Osteocyte (in vitro differentiated cells): ENCODE data around the gene ACTN4. TPM values are rescaled to one million over a fixed set of nuclear protein-coding genes. Genes with fewer than 3 reads are reported as not detected.

Experiments
- DNase-seq: peaks from one replicate; pipeline ENCODE4 v3.0.0; 2021; ENCODE audit warnings: mixed read lengths; ENCODE audit not compliant: unreplicated experiment; ENCODE audit errors: extremely low spot score
- H3K27ac Mint-ChIP-seq: one replicate; pipeline ENCODE4 v1.8.0; 2021; ENCODE audit warnings: mild to moderate bottlenecking, mixed read lengths; ENCODE audit not compliant: unreplicated experiment
- H3K27me3 Mint-ChIP-seq: one replicate; pipeline ENCODE4 v1.8.0; 2021; ENCODE audit warnings: mixed read lengths; ENCODE audit not compliant: unreplicated experiment
- H3K36me3 Mint-ChIP-seq: one replicate; pipeline ENCODE4 v1.8.0; 2021; ENCODE audit warnings: mixed read lengths; ENCODE audit not compliant: unreplicated experiment
- H3K4me1 Mint-ChIP-seq: one replicate; pipeline ENCODE4 v1.8.0; 2021; ENCODE audit warnings: mixed read lengths; ENCODE audit not compliant: unreplicated experiment
- H3K4me3 Mint-ChIP-seq: one replicate; pipeline ENCODE4 v1.8.0; 2021; ENCODE audit warnings: mild to moderate bottlenecking, moderate library complexity, mixed read lengths; ENCODE audit not compliant: unreplicated experiment
- H3K9me3 Mint-ChIP-seq: one replicate; pipeline ENCODE4 v1.8.0; 2021; ENCODE audit warnings: mixed read lengths; ENCODE audit not compliant: unreplicated experiment
- total RNA-seq: library from RNA; stranded (reverse); gene quantifications from 2 replicates; pipeline ENCODE4 v1.2.1, GENCODE V29; 2021
- TF ChIP-seq, protein P1 (sequence below): fragments of 200-600 bp; sonication (generic); IDR thresholded peaks from 2 replicates; pipeline ENCODE4 v1.5.0; 2021; ENCODE audit warnings: antibody characterized with exemption, mild to moderate bottlenecking, moderate library complexity

ACTN4 gene
- total RNA-seq, 1 donor from 2014 or later = 525 TPM

DNA sequence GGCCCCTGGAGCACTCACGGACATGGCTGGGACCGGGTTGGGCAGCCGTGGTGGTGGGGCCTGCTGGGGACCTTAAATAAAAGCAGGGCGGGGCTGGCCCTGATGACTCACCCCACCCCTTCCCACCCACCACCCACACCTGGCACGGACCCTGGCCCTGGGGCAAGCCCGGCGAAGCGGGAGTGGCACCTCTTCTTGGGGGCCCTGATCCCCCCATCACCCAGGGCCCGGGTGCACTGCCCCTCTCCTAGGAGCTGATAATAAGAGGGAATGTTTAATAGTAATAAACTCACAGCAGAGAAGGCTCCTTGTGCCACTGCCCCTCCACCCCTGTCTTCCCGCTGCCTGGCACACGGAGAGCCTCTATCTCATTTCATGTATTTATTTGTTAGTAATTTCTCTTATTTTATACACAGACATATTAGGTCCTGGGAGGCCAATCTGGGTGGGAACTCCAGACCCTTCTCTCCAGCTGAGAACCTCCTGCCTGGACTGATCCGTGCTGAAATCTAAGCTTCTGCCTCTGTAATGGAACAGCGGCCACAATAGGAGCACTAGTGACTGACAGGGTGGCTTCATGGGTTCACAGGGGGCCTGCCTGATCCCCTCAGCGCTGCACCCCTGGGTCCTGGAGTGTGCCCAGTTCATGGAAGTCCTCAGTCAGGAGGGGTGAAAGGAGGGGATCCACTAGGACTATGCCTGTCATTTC, 126.2 kb downstream of the ACTN4 start, which contains the start of gene LGALS7:
TSS of gene LGALS7 (minus strand) at position 49 of the 709 bp plus-strand sequence. CDS start at position 24, 25 bp downstream.
- H3K4me3 Mint-ChIP-seq = no peak within 1 kb of the TSS
- H3K9me3 Mint-ChIP-seq = no peaks in the 10 kb centered on the region
- H3K27me3 Mint-ChIP-seq = peaks cover 1% of the 10 kb centered on the region
- no peak for DNase-seq
- H3K27ac Mint-ChIP-seq = no peak within 1 kb of the TSS
- H3K36me3 Mint-ChIP-seq = no peaks in the 10 kb centered on the region
- TF ChIP-seq, protein P1, sequence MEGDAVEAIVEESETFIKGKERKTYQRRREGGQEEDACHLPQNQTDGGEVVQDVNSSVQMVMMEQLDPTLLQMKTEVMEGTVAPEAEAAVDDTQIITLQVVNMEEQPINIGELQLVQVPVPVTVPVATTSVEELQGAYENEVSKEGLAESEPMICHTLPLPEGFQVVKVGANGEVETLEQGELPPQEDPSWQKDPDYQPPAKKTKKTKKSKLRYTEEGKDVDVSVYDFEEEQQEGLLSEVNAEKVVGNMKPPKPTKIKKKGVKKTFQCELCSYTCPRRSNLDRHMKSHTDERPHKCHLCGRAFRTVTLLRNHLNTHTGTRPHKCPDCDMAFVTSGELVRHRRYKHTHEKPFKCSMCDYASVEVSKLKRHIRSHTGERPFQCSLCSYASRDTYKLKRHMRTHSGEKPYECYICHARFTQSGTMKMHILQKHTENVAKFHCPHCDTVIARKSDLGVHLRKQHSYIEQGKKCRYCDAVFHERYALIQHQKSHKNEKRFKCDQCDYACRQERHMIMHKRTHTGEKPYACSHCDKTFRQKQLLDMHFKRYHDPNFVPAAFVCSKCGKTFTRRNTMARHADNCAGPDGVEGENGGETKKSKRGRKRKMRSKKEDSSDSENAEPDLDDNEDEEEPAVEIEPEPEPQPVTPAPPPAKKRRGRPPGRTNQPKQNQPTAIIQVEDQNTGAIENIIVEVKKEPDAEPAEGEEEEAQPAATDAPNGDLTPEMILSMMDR = no peak
- H3K4me1 Mint-ChIP-seq = no peaks in the 10 kb centered on the region

DNA sequence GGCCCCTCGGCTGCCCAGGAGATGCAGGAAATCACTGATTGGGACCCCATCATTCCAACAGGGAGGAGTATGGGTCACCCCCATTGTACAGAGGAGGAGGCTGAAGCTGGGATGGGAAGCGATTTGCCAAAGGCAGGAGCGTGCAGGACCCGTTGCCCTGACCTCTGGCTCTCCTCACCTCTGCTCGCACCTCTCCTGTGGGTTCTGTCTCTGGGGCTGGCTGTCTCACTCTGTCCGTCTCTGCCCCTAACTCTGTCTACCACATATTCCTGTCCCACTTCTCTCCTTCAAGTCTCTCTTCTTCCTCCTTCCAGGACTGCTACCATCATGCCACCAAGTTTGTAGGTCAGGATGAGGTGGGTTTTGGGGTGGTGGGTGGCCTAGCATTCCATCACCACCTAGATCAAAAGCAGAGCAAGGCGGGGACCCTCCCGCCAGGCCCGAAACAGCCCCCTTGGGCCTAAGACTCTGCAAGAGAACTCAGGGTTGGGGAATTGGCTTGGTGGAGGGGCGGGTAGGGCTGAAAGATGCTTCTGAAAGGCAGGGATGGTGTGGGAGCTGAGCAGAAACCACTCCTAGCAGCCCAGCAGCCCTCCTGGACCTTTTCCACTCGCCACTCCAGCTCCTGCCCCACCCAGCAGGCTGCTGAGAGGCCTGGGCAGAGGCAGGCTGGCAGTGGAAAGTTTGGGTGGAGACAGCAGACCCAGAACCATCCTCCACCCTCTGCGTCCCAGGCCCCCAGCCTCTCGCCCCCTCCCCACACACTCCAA, 126.9 kb downstream of the ACTN4 start:
- H3K9me3 Mint-ChIP-seq = no peaks in the 10 kb centered on the region
- no peaks in the 10 kb centered on the region for H3K36me3 Mint-ChIP-seq
- TF ChIP-seq, protein P1 = no peak
- no peak overlapping the region for H3K27ac Mint-ChIP-seq
- H3K4me3 Mint-ChIP-seq = no peak overlapping the region
- H3K27me3 Mint-ChIP-seq = peaks cover 6% of the 10 kb centered on the region
- no peak for DNase-seq
- no peaks in the 10 kb centered on the region for H3K4me1 Mint-ChIP-seq

DNA sequence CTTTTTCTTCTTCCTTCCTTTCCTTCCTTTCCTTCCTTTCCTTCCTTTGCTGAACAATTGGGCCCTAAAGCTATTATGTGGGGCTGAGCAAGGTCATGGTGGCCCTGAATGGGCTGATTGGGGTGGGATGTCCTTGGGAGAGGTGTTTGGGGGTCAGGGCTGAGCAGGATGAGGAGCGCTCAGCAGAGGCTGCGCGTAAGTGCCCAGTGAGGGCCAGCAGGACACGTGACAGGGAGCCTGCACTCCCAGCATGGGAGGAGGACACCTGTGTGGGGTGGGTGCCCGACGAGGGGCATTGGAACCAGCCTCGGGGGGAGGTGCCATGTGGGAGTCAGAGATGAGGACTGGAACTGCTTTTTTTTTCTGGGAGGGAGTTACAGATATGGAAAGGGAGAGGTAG, 131.3 kb downstream of the ACTN4 start:
- no peaks in the 10 kb centered on the region for H3K4me1 Mint-ChIP-seq
- no peak overlapping the region for H3K4me3 Mint-ChIP-seq
- H3K27me3 Mint-ChIP-seq = peaks cover 28% of the 10 kb centered on the region
- no peak overlapping the region for H3K27ac Mint-ChIP-seq
- no peak for DNase-seq
- no peaks in the 10 kb centered on the region for H3K36me3 Mint-ChIP-seq
- no peaks in the 10 kb centered on the region for H3K9me3 Mint-ChIP-seq
- TF ChIP-seq, protein P1 = no peak

DNA sequence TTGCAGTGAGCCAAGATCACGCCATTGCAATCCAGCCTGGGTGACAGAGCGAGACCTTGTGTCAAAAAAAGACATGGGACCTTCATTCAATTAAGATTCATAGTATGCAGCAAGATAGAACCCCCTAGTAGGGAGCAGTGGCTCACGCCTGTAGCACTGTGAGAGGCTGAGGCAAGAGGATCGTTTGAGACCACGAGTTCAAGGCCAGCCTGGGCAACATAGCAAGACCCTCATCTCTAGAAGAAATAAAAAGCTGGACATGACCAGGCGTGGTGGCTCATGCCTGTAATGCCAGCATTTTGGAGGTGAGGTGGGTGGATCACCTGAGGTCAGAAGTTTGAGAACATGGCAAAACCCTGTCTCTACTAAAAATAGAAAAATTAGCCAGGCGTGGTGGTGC, 133.0 kb downstream of the ACTN4 start:
- peaks cover 28% of the 10 kb centered on the region for H3K27me3 Mint-ChIP-seq
- TF ChIP-seq, protein P1 = no peak
- no peak overlapping the region for H3K27ac Mint-ChIP-seq
- H3K36me3 Mint-ChIP-seq = no peaks in the 10 kb centered on the region
- DNase-seq = no peak
- no peaks in the 10 kb centered on the region for H3K9me3 Mint-ChIP-seq
- H3K4me3 Mint-ChIP-seq = no peak overlapping the region
- no peaks in the 10 kb centered on the region for H3K4me1 Mint-ChIP-seq

DNA sequence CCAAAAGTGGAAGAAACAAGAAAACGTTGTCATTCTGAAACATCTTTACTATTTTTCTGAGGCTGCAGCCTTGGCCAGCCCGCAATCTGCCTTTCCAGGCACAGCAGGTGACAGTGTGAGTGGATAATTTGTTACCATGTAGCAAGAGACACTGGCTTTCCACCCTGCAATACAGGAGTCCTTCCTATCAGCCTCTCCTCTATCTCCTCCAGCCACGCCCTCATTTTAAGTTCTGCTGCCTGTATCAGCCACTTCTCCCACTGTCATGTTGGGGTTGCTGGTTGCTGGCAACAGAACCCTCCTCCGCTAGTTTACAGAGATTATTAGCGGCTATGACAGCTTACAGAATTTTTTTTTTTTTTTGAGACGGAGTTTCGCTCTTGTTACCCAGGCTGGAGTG, 133.6 kb downstream of the ACTN4 start:
- H3K4me1 Mint-ChIP-seq = no peaks in the 10 kb centered on the region
- TF ChIP-seq, protein P1 = no peak
- H3K9me3 Mint-ChIP-seq = no peaks in the 10 kb centered on the region
- no peak overlapping the region for H3K4me3 Mint-ChIP-seq
- H3K36me3 Mint-ChIP-seq = no peaks in the 10 kb centered on the region
- DNase-seq = no peak
- H3K27ac Mint-ChIP-seq = no peak overlapping the region
- peaks cover 28% of the 10 kb centered on the region for H3K27me3 Mint-ChIP-seq
